Esophagus muscularis mucosa (tissue), 3 donors: ENCODE results near the gene LRP5.

ENCODE experiments used
- CTCF ChIP-seq, 3 experiments: fragments of 200-600 bp in 2 of 3; fragments of 450-650 bp in 1 of 3; sonication (generic) in 2 of 3; IDR thresholded peaks; one replicate each; pipeline ENCODE4 v1.5.1; 2017 to 2019; ENCODE audit warnings: antibody characterized with exemption in 3 of 3, mild to moderate bottlenecking in 2 of 3, moderate library complexity in 1 of 3
- POLR2AphosphoS5 ChIP-seq, 2 donors: sonication (generic); formaldehyde crosslinking; IDR thresholded peaks; one replicate each; pipeline ENCODE4 v1.6.1; 2017; ENCODE audit warnings: antibody characterized with exemption in 2 of 2

GRCh38 chr11:68334923-68335322 is 22.5 kb downstream of the LRP5 start:
- TF ChIP-seq CTCF (IDR thresholded peaks at IDR 0.05), result no peak
- no peak for TF ChIP-seq POLR2AphosphoS5 (IDR thresholded peaks at IDR 0.05)
